Measurements from ENCODE around the gene MZF1.
A peak's percentile ranks its signal among the peaks of the same experiment; 100 is the strongest.

MZF1 gene

GRCh38 chr19:58569943-58570670 lies 3.0 kb downstream of the MZF1 start:
- no peak for DNase-seq

- DNase-seq, result no peak
Measured at GRCh38 chr19:58569191-58569942, 3.8 kb downstream of the MZF1 start.

GRCh38 chr19:58568453-58569130 lies 4.5 kb downstream of the MZF1 start:
- DNase-seq, result no peak

- no peak for DNase-seq
Measured at GRCh38 chr19:58566989-58567388, 6.1 kb downstream of the MZF1 start.

GRCh38 chr19:58563823-58564222 lies 9.3 kb downstream of the MZF1 start:
- no peak for DNase-seq

- no peak for DNase-seq
Measured at GRCh38 chr19:58563034-58563573, 10.0 kb downstream of the MZF1 start.

GRCh38 chr19:58562122-58563033 lies 10.8 kb downstream of the MZF1 start:
- DNase-seq, result no peak

- DNase-seq, result no peak
Measured at GRCh38 chr19:58561373-58562121, 11.6 kb downstream of the MZF1 start.

- DNase-seq, result no peak
Measured at GRCh38 chr19:58560921-58561320, 12.2 kb downstream of the MZF1 start.

GRCh38 chr19:58560007-58560887 lies 12.9 kb downstream of the MZF1 start:
- DNase-seq, result peak; percentile 43

- peak; percentile 94 for DNase-seq
Measured at GRCh38 chr19:58559275-58560006, 13.7 kb downstream of the MZF1 start.

GRCh38 chr19:58558623-58559274 lies 14.4 kb downstream of the MZF1 start:
- DNase-seq, result peak; percentile 99

- DNase-seq, result no peak
Measured at GRCh38 chr19:58558066-58558622, 15.0 kb downstream of the MZF1 start, which contains the start of gene UBE2M. UBE2M (minus strand) TSS chr19:58558611; CDS start chr19:58558381, 230 bp downstream.

GRCh38 chr19:58557221-58558065 lies 15.7 kb downstream of the MZF1 start:
- DNase-seq, result peak; percentile 37

GRCh38 chr19:58556622-58557220 lies 16.4 kb downstream of the MZF1 start:
- DNase-seq, result peak; percentile 34

- peak; percentile 38 for DNase-seq
Measured at GRCh38 chr19:58555920-58556621, 17.1 kb downstream of the MZF1 start.
